GM23338 (cell line): ENCODE data around the gene NUF2. TPM values are rescaled to one million over a fixed set of nuclear protein-coding genes. Genes with fewer than 3 reads are reported as not detected.
"Not testable (repeated sequence)": the region's sequence is repeated elsewhere in the genome, so short reads cannot be mapped to it uniquely, and the experiment has no call there.

ENCODE experiments used
- ATAC-seq: fragments of 200-7000 bp; cut with Tn5 transposase; 3 replicates; pipeline ENCODE4 v1.9.1; 2020
- DNase-seq: peaks from one replicate; pipeline ENCODE4 v3.0.0-alpha.2; 2015; ENCODE audit warnings: low spot score
- H2AFZ ChIP-seq: fragments of 200-600 bp; sonication (generic); 2 replicates; pipeline ENCODE4 v1.8.0; 2016; ENCODE audit warnings: antibody characterized with exemption, mild to moderate bottlenecking, moderate library complexity
- H3F3A ChIP-seq: fragments of 200-600 bp; sonication (generic); replicated peaks from 2 replicates; pipeline ENCODE4 v1.8.0; 2017; ENCODE audit warnings: antibody characterized with exemption, mixed run types, low read depth
- H3K27ac ChIP-seq: fragments of 200-600 bp; sonication (generic); 2 replicates; pipeline ENCODE4 v1.6.1; 2016; ENCODE audit warnings: low read depth
- H3K27me3 ChIP-seq: fragments of 200-600 bp; sonication (generic); 2 replicates; pipeline ENCODE4 v1.8.0; 2016; ENCODE audit warnings: mild to moderate bottlenecking, mixed run types, moderate library complexity; ENCODE audit not compliant: insufficient read depth
- H3K36me3 ChIP-seq: fragments of 200-600 bp; sonication (generic); 2 replicates; pipeline ENCODE4 v1.8.0; 2016; ENCODE audit warnings: mild to moderate bottlenecking; ENCODE audit not compliant: insufficient read depth
- H3K4me1 ChIP-seq: fragments of 200-600 bp; sonication (generic); 2 replicates; pipeline ENCODE4 v1.8.0; 2016; ENCODE audit warnings: mild to moderate bottlenecking, moderate library complexity; ENCODE audit not compliant: insufficient read depth
- H3K4me2 ChIP-seq: fragments of 200-600 bp; sonication (generic); 2 replicates; pipeline ENCODE4 v1.7.1; 2017; ENCODE audit warnings: mixed run types
- H3K4me3 ChIP-seq: fragments of 200-600 bp; sonication (generic); 2 replicates; pipeline ENCODE4 v1.6.1; 2016; ENCODE audit warnings: mixed run types
- H3K79me2 ChIP-seq: fragments of 200-600 bp; sonication (generic); replicated peaks from 2 replicates; pipeline ENCODE4 v1.8.0; 2017; ENCODE audit warnings: mild to moderate bottlenecking; ENCODE audit not compliant: insufficient read depth
- H3K9me2 ChIP-seq: fragments of 200-600 bp; sonication (generic); 2 replicates; pipeline ENCODE4 v1.8.0; 2017; ENCODE audit not compliant: insufficient read depth
- H4K20me1 ChIP-seq: fragments of 200-600 bp; sonication (generic); replicated peaks from 2 replicates; pipeline ENCODE4 v1.8.0; 2017; ENCODE audit warnings: mild to moderate bottlenecking; ENCODE audit not compliant: insufficient read depth
- H3K27ac Mint-ChIP-seq: 2 replicates; pipeline ENCODE4 v1.8.0; 2020; ENCODE audit warnings: inconsistent platforms, mild to moderate bottlenecking, moderate library complexity, mixed read lengths
- H3K27me3 Mint-ChIP-seq: 3 replicates; pipeline ENCODE4 v1.8.0; 2022; ENCODE audit warnings: low read depth, mild to moderate bottlenecking, moderate library complexity, mixed read lengths, inconsistent platforms; ENCODE audit not compliant: insufficient read depth, poor library complexity
- H3K36me3 Mint-ChIP-seq: 3 replicates; pipeline ENCODE4 v1.8.0; 2021; ENCODE audit warnings: low read depth, mild to moderate bottlenecking, inconsistent platforms, moderate library complexity, mixed read lengths
- H3K4me1 Mint-ChIP-seq: 3 replicates; pipeline ENCODE4 v1.8.0; 2020; ENCODE audit warnings: mild to moderate bottlenecking, inconsistent platforms, mixed read lengths
- H3K4me3 Mint-ChIP-seq: 3 replicates; pipeline ENCODE4 v1.8.0; 2021; ENCODE audit warnings: moderate library complexity, mild to moderate bottlenecking, inconsistent platforms, mixed read lengths
- H3K9me3 Mint-ChIP-seq: 3 replicates; pipeline ENCODE4 v1.8.0; 2020; ENCODE audit warnings: moderate library complexity, mild to moderate bottlenecking, inconsistent platforms, mixed read lengths
- CREB1 ChIP-seq: fragments of 250-450 bp; sonication (Bioruptor Pico); IDR thresholded peaks from 2 replicates; pipeline ENCODE4 v1.5.0; 2020; ENCODE audit warnings: low read depth, mild to moderate bottlenecking, moderate library complexity
- CTCF ChIP-seq, 2 experiments: fragments of 200-600 bp in 1 of 2; sonication (generic) in 1 of 2; conservative IDR thresholded peaks; 2 replicates each; pipeline versions ENCODE4 v1.5.1 to v1.6.1; 2016 to 2017; ENCODE audit warnings: antibody characterized with exemption in 2 of 2, low read depth in 2 of 2, mild to moderate bottlenecking in 2 of 2, moderate library complexity in 1 of 2
- EZH2 ChIP-seq: fragments of 200-600 bp; sonication (generic); IDR thresholded peaks from one replicate; pipeline ENCODE4 v1.8.0; 2017; ENCODE audit warnings: antibody characterized with exemption, mild to moderate bottlenecking, low read depth; ENCODE audit not compliant: unreplicated experiment
- JUNB ChIP-seq: IDR thresholded peaks from one replicate; pipeline ENCODE4 v1.6.1; 2016; ENCODE audit warnings: antibody characterized with exemption; ENCODE audit not compliant: unreplicated experiment
- NANOG ChIP-seq: IDR thresholded peaks from 2 replicates; pipeline ENCODE4 v1.6.1; 2016; ENCODE audit warnings: antibody characterized with exemption, borderline replicate concordance
- POLR2AphosphoS5 ChIP-seq: IDR thresholded peaks from 2 replicates; pipeline ENCODE4 v1.6.1; 2016; ENCODE audit warnings: antibody characterized with exemption, low read depth
- STAT1 ChIP-seq: IDR thresholded peaks from one replicate; pipeline ENCODE4 v1.6.1; 2016; ENCODE audit warnings: antibody characterized with exemption; ENCODE audit not compliant: unreplicated experiment
- ZNF331 ChIP-seq: fragments of 250-450 bp; sonication (Bioruptor Pico); IDR thresholded peaks from 2 replicates; pipeline ENCODE4 v1.5.0; 2020; ENCODE audit warnings: low read depth, mild to moderate bottlenecking, moderate library complexity
- polyA plus RNA-seq: library from polyadenylated mRNA; unstranded; fragments of >200 nt; fragmentation: Nextera tagmentation; extraction: Ambion mirVana; gene quantifications from 2 replicates; pipeline ENCODE4 v1.2.1, GENCODE V29; 2016
- total RNA-seq: library from RNA; depleted of rRNA; stranded (reverse); fragments of >200 nt; shearing (Covaris generic); gene quantifications from 2 replicates; pipeline ENCODE4 v1.2.3, GENCODE V29; 2014
- TF ChIP-seq, protein P1 (sequence below): IDR thresholded peaks from one replicate; pipeline ENCODE4 v1.6.1; 2018; ENCODE audit warnings: antibody characterized with exemption; ENCODE audit not compliant: unreplicated experiment
- TF ChIP-seq, protein P2 (sequence below): IDR thresholded peaks from 2 replicates; pipeline ENCODE4 v1.6.1; 2016; ENCODE audit warnings: antibody characterized with exemption

NUF2 gene
- total and polyA plus RNA-seq, 2 experiments from 2014 or later = 21.7 to 51.4 TPM

GRCh38 chr1:163291461-163291860 is 30.3 kb upstream of the NUF2 start:
- H3K27me3 Mint-ChIP-seq = peaks cover 2% of the 10 kb centered on the region
- peaks cover 25% of the 10 kb centered on the region for H3K36me3 Mint-ChIP-seq
- peaks cover 5% of the 10 kb centered on the region; the same call in 2 of the 3 replicates for H3K9me3 Mint-ChIP-seq
- Histone ChIP-seq H3K4me2 (no peak overlapping the region), H3K27me3 (no peaks in the 10 kb centered on the region), H3K27ac (no peak overlapping the region), H3K79me2 (no peaks in the 10 kb centered on the region), H3K36me3 (no peaks in the 10 kb centered on the region), H4K20me1 (no peaks in the 10 kb centered on the region), H3K4me3 (no peak overlapping the region), H3K4me1 (peaks cover 2% of the 10 kb centered on the region; the same call in 1 of the 2 replicates), H2AFZ (no peak overlapping the region), H3F3A (no peaks in the 10 kb centered on the region), H3K9me2 (0 out of 2 replicates have a peak, but pooled peaks cover 2% of the 10 kb centered on the region)
- no peak overlapping the region for H3K27ac Mint-ChIP-seq
- DNase-seq (no peak), ATAC-seq (no peak)
- TF ChIP-seq EZH2 = no peak
- TF ChIP-seq CTCF (conservative IDR thresholded peaks at IDR 0.05; ENCODE audit: low read depth in 2 of 2) = no peak
- TF ChIP-seq, protein P1, sequence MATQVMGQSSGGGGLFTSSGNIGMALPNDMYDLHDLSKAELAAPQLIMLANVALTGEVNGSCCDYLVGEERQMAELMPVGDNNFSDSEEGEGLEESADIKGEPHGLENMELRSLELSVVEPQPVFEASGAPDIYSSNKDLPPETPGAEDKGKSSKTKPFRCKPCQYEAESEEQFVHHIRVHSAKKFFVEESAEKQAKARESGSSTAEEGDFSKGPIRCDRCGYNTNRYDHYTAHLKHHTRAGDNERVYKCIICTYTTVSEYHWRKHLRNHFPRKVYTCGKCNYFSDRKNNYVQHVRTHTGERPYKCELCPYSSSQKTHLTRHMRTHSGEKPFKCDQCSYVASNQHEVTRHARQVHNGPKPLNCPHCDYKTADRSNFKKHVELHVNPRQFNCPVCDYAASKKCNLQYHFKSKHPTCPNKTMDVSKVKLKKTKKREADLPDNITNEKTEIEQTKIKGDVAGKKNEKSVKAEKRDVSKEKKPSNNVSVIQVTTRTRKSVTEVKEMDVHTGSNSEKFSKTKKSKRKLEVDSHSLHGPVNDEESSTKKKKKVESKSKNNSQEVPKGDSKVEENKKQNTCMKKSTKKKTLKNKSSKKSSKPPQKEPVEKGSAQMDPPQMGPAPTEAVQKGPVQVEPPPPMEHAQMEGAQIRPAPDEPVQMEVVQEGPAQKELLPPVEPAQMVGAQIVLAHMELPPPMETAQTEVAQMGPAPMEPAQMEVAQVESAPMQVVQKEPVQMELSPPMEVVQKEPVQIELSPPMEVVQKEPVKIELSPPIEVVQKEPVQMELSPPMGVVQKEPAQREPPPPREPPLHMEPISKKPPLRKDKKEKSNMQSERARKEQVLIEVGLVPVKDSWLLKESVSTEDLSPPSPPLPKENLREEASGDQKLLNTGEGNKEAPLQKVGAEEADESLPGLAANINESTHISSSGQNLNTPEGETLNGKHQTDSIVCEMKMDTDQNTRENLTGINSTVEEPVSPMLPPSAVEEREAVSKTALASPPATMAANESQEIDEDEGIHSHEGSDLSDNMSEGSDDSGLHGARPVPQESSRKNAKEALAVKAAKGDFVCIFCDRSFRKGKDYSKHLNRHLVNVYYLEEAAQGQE = no peak
- TF ChIP-seq, protein P2, sequence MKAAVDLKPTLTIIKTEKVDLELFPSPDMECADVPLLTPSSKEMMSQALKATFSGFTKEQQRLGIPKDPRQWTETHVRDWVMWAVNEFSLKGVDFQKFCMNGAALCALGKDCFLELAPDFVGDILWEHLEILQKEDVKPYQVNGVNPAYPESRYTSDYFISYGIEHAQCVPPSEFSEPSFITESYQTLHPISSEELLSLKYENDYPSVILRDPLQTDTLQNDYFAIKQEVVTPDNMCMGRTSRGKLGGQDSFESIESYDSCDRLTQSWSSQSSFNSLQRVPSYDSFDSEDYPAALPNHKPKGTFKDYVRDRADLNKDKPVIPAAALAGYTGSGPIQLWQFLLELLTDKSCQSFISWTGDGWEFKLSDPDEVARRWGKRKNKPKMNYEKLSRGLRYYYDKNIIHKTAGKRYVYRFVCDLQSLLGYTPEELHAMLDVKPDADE = no peak
- no peak for TF ChIP-seq CREB1 (CRISPR knock-in tag)
- TF ChIP-seq STAT1 = no peak
- TF ChIP-seq NANOG = no peak
- no peak for TF ChIP-seq ZNF331 (CRISPR knock-in tag)
- TF ChIP-seq JUNB = no peak
- no peak for TF ChIP-seq POLR2AphosphoS5
- H3K4me3 Mint-ChIP-seq = no peak overlapping the region
- peaks cover 6% of the 10 kb centered on the region for H3K4me1 Mint-ChIP-seq

DNA sequence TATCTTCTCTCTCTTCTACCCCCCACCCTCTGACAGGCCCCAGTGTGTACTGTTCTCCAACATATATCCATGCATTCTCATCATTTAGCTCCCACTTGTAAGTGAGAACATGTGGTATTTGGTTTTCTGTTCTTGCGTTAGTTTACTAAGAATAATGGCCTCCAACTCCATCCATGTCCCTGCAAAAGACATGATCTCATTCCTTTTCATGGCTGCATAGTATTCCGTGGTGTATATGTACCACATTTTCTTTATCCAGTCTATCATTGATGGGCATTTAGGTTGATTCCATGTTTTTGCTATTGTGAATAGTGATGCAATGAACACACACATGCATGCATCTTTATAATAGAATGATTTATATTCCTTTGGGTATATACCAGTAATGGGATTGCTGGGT is 29.6 kb upstream of the NUF2 start:
- peaks cover 25% of the 10 kb centered on the region for H3K36me3 Mint-ChIP-seq
- H3K27ac Mint-ChIP-seq, H3K27me3 ChIP-seq, H3F3A ChIP-seq, H4K20me1 ChIP-seq, DNase-seq, H3K4me2 ChIP-seq, H3K27ac ChIP-seq, ATAC-seq, H3K9me2 ChIP-seq, H3K27me3 Mint-ChIP-seq, H3K79me2 ChIP-seq, H3K4me1 ChIP-seq, H3K9me3 Mint-ChIP-seq, H2AFZ ChIP-seq, H3K36me3 ChIP-seq, H3K4me1 Mint-ChIP-seq, H3K4me3 Mint-ChIP-seq, H3K4me3 ChIP-seq: not testable (repeated sequence)

DNA sequence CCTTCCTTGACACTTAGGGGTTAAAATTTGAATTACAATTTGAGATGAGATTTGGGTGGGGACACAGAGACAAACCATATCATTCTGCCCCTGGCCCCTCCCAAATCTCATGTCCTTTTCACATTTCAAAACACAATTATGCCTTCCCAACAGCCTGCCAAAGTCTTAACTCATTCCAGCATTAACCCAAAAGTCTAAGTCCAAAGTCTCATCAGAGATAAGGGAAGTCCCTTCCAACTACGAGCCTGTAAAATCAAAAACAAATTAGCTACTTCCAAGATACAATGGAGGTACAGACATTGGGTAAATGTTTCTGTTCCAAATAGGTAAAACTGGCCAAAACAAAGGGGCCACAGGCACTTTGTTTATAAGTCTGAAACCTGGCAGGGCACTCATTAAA is 28.3 kb upstream of the NUF2 start:
- not testable (repeated sequence) for H3K9me3 Mint-ChIP-seq, H4K20me1 ChIP-seq, H3K36me3 ChIP-seq, H3K27ac Mint-ChIP-seq, H3K27me3 Mint-ChIP-seq, H3K9me2 ChIP-seq, H3K27ac ChIP-seq, H2AFZ ChIP-seq, H3F3A ChIP-seq, H3K27me3 ChIP-seq, DNase-seq, H3K4me3 ChIP-seq, H3K4me3 Mint-ChIP-seq, H3K4me2 ChIP-seq, ATAC-seq, H3K79me2 ChIP-seq
- Mint-ChIP-seq H3K36me3 (peaks cover 25% of the 10 kb centered on the region), H3K4me1 (peaks cover 18% of the 10 kb centered on the region)
- H3K4me1 ChIP-seq = peaks cover 23% of the 10 kb centered on the region
